RWPE1 (cell line): ENCODE data around the gene CEP85L.

Source experiments
- CTCF ChIA-PET: fragments of 350-600 bp; sonication (Branson Sonifier 250); formaldehyde crosslinking; extraction: SDS; loops from one replicate; lab custom pipeline; 2021; lab: Yijun Ruan, JAX
- POLR2A ChIA-PET: fragments of 400-600 bp; formaldehyde crosslinking; extraction: SDS; loops from one replicate; lab custom pipeline; 2020; ENCODE audit warnings: antibody characterized with exemption; ENCODE audit not compliant: low non-redundant PET; lab: Yijun Ruan, JAX
- DNase-seq: peaks from one replicate; pipeline ENCODE4 v3.0.0; 2012; ENCODE audit warnings: low spot score
- H3K27ac ChIP-seq: fragments of 450-650 bp; 2 replicates; pipeline ENCODE4 v1.5.1; 2017
- CTCF ChIP-seq: fragments of 450-650 bp; conservative IDR thresholded peaks from 2 replicates; pipeline ENCODE4 v1.5.1; 2017; ENCODE audit warnings: low read depth, mild to moderate bottlenecking

Gene CEP85L

GRCh38 chr6:118651282-118652050 lies at the start of gene CEP85L:
Gene CEP85L, minus strand, starts transcription at chr6:118651591. Its CDS starts 322 bp downstream, at chr6:118651269.
- H3K27ac ChIP-seq, result peak within 1 kb of the TSS; percentile 89
- POLR2A ChIA-PET, result no interaction called here
- no peak for TF ChIP-seq CTCF

GRCh38 chr6:118700531-118700930 lies 49.1 kb upstream of the CEP85L start:
- DNase-seq, result no peak
- CTCF ChIA-PET, result no interaction called here
- POLR2A ChIA-PET, result no interaction called here
- no peak overlapping the region for H3K27ac ChIP-seq
- no peak for TF ChIP-seq CTCF

More at GRCh38 chr6:118651282-118652050, at the start of gene CEP85L:
- CTCF ChIA-PET, result no interaction called here
- DNase-seq, result peak; percentile 85

- no peak for DNase-seq
- no peak for TF ChIP-seq CTCF
- ChIA-PET POLR2A (no interaction called here), CTCF (interaction anchor here (0.6 kb wide), 1 partner anchor 117 kb away, joined by 3 read pairs; no protein-coding TSS in a partner anchor)
- H3K27ac ChIP-seq, result no peak overlapping the region
These were observed 46.2 kb upstream of the CEP85L start for GRCh38 chr6:118697554-118697953.

GRCh38 chr6:118696271-118696670 lies 44.9 kb upstream of the CEP85L start:
- no peak for DNase-seq
- H3K27ac ChIP-seq, result no peak overlapping the region
- TF ChIP-seq CTCF, result no peak
- ChIA-PET CTCF (interaction anchor here (0.6 kb wide), 1 partner anchor 255 kb away, joined by 4 read pairs; no protein-coding TSS in a partner anchor), POLR2A (no interaction called here)

- ChIA-PET POLR2A (no interaction called here), CTCF (no interaction called here)
- TF ChIP-seq CTCF, result no peak
- H3K27ac ChIP-seq, result no peak overlapping the region
- DNase-seq, result no peak
These were observed 42.2 kb upstream of the CEP85L start for GRCh38 chr6:118693562-118693961.

- no peak overlapping the region for H3K27ac ChIP-seq
- no peak for TF ChIP-seq CTCF
- DNase-seq, result no peak
- ChIA-PET CTCF (no interaction called here), POLR2A (no interaction called here)
These were observed 34.5 kb upstream of the CEP85L start for GRCh38 chr6:118685823-118686449.
